ENCODE measurements around the gene POU2AF1.

- TF ChIP-seq POLR2A (IDR thresholded peaks at IDR 0.05; ENCODE audit: low read length) (no peak), GATA1 (IDR thresholded peaks at IDR 0.05; ENCODE audit: low read depth, low read length) (no peak)
Observed at GRCh38 chr11:111366560-111367410, 12.3 kb downstream of the POU2AF1 start.
